GM19193 (cell line): Measurements from ENCODE around the gene NR3C1.

ENCODE experiments used
- POLR2A ChIP-seq: IDR thresholded peaks from 4 replicates; pipeline ENCODE4 v1.6.1; 2011; ENCODE audit not compliant: insufficient read depth, insufficient read length; ENCODE audit errors: extremely low read depth

Gene NR3C1

DNA sequence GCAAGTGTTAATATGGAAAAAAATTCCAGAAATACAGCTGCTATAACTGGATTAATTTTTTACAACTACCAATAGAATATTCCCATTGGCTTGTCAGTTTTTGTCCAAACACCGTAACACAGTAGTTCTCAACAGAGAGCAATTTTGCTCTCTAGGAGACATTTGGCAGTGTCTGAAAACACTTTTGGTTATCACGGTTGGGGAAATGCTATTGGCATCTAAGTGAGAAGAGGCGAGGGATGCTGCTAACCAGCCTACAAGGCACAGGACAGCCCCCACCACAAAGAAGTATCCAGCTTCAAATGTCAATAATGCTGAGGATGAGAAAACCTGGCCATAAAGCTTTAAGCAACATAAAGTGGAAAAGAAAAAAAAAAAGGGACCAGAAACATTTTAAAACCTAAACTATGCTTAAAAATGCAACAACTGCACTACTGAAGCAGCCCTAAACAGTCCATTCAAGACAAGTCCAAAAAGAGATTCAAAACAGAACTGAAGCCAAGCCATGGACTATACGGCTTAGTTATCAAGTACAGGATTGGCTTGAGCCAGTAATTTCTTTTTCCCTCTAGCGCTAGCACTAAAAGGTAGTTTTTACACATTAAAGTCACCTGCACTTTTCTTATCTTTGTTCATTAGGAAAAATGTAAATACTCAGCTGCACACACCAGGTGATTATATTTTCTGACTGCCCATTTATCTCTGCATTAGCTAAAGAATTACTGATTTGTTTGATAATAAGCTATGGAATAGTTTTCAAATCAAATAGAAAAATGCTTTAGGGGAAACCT, 83.9 kb downstream of the NR3C1 start:
- no peak for TF ChIP-seq POLR2A

GRCh38 chr5:143318833-143319232, 84.7 kb downstream of the NR3C1 start:
- TF ChIP-seq POLR2A, result no peak

DNA sequence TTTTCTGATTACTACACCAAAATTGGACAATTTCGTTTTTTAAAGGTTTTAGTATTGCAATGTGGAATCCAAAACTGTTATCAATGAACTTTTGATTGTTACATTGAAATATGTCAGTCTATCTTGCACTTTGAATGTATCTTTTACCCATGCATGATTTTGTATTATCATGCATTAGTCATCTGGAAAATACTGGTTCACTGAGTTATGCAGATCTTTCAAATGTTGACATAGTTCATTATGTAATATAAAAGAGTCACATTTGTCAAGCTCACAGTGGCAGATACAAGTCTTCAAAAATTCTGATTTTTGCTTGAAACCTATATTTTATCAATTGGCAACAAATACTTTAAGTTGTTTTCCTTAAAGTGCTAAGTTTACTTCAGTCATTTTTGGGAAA, 85.2 kb downstream of the NR3C1 start:
- no peak for TF ChIP-seq POLR2A

- TF ChIP-seq POLR2A, result no peak
These were observed 86.4 kb downstream of the NR3C1 start for GRCh38 chr5:143316844-143317631.

GRCh38 chr5:143316337-143316736, 87.1 kb downstream of the NR3C1 start:
- TF ChIP-seq POLR2A, result no peak

- no peak for TF ChIP-seq POLR2A
These were observed 87.6 kb downstream of the NR3C1 start for GRCh38 chr5:143315929-143316328.

- no peak for TF ChIP-seq POLR2A
These were observed 88.3 kb downstream of the NR3C1 start for GRCh38 chr5:143315214-143315613.

DNA sequence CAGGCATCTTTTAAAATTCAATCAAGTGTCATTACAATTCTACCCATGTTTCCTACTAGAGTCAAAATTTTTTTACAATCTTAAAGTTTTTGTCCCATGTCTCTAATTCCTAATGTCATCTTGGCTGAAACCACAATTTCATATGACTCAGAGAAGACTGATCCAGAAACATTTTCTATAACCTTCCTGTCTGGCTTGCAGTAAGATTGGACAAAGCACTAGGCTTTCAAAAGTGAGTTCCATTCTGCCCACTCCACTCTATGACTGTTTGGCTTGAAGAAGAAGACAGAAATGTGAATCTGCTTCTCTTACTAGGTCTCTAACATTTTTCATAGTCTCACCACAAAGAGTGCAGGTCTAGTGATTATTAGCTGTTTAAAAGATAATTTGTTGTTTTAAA, 88.8 kb downstream of the NR3C1 start:
- no peak for TF ChIP-seq POLR2A

DNA sequence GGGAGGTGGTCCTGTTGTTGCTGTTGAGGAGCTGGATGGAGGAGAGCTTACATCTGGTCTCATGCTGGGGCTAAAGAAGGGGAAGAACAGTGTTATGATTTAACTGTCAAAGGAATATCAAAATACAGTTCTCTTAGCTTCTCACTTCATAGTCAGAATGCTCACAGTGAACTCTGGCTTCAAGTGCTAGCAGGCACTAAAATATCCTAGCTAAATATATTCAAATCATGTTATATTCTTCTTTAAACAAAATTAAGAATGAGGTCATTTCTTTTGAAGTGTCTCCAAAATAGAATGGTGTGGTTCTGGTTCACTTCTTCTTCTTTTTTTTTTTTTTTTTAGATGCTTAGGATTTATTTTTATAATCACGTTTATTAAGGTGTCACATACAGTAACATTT, 89.4 kb downstream of the NR3C1 start:
- TF ChIP-seq POLR2A, result no peak

GRCh38 chr5:143313298-143313852, 90.1 kb downstream of the NR3C1 start:
- TF ChIP-seq POLR2A, result no peak

GRCh38 chr5:143312822-143313221, 90.7 kb downstream of the NR3C1 start:
- no peak for TF ChIP-seq POLR2A

DNA sequence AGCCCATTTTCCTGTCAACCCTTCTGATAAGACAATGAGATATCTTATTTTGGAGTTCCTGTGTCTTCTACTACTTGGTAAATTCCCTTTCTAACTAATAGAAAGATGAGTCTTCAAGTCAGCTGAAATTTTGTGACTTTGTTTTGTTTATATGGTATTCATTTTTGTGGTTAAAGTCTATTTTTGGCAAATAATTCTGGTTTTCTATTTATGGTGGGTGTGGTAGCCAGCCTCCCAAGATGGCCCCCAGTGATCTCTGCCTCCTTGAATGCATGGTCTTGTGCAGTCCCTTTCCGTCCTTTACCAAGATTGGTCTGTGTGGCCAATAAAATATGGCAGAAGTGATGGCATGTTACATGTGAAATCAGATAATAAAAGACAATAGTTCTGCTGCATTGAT, 91.5 kb downstream of the NR3C1 start:
- no peak for TF ChIP-seq POLR2A

DNA sequence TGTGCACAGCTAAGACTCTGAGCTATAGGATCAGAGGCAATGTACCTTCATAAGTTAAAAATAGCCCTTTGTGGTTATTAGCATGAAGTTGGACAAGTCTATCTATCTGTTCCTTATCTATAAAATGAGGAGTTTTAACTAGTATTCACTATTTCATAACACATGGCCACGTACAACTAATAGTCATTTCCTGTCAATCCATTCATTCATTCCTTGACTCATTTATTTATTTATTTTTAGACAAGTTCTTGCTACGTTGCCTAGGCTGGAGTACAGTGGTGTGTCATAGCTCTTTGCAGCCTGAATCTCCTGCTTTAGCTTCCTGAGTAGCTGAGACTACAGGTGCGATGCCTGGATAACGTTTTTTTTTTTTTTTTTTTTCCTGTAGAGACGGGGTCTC, 92.1 kb downstream of the NR3C1 start:
- TF ChIP-seq POLR2A, result no peak

GRCh38 chr5:143309661-143310431, 93.6 kb downstream of the NR3C1 start:
- TF ChIP-seq POLR2A, result no peak

- TF ChIP-seq POLR2A, result no peak
These were observed 94.8 kb downstream of the NR3C1 start for GRCh38 chr5:143308731-143309130.
